Right cardiac atrium (tissue), 5 donors: Measurements from ENCODE around the gene FBLN1. TPM values are rescaled to one million over a fixed set of nuclear protein-coding genes. Genes with fewer than 3 reads are reported as not detected.
"Not testable (repeated sequence)": the region's sequence is repeated elsewhere in the genome, so short reads cannot be mapped to it uniquely, and the experiment has no call there.

Source experiments
- ATAC-seq, 2 donors: fragments of 200-7000 bp; cut with Tn5 transposase; one replicate each; pipeline versions ENCODE4 v1.8.0 to v1.9.1; 2020; ENCODE audit warnings: moderate library complexity in 2 of 2, mild to moderate bottlenecking in 1 of 2
- DNase-seq, 3 donors: peaks; one replicate each; pipeline ENCODE4 v3.0.0-alpha.2; 2020
- H3K27ac ChIP-seq: one replicate; pipeline ENCODE4 v1.5.1; 2013; ENCODE audit warnings: mild to moderate bottlenecking, low read length, control low read depth, moderate library complexity
- H3K27me3 ChIP-seq: one replicate; pipeline ENCODE4 v1.6.1; 2013; ENCODE audit not compliant: control insufficient read depth, insufficient read depth
- H3K4me1 ChIP-seq: one replicate; pipeline ENCODE4 v1.6.1; 2013; ENCODE audit warnings: low read length; ENCODE audit not compliant: control insufficient read depth, insufficient read depth
- H3K4me3 ChIP-seq: one replicate; pipeline ENCODE4 v1.5.1; 2013; ENCODE audit warnings: low read length, control low read depth
- H3K9me3 ChIP-seq: one replicate; pipeline ENCODE4 v1.6.1; 2013; ENCODE audit warnings: low read length; ENCODE audit not compliant: control insufficient read depth
- WGBS: extraction: QIAGEN DNeasy Blood & Tissue Kit; methylation state at CpG from one replicate; pipeline ENCODE4 v1.1.7; 2013; 5-methylcytosine and 5-hydroxymethylcytosine counted together
- intact Hi-C, 4 donors: fragments of 100-400 bp; cut with DNase I; formaldehyde crosslinking; loops; one replicate each; pipeline versions ENCODE4 v1.11.0 to v1.14.0; 2022 to 2023
- polyA plus RNA-seq: library from polyadenylated mRNA; stranded (reverse); fragments of 200-250 nt; gene quantifications from one replicate; pipeline ENCODE4 v1.2.3, GENCODE V29; 2013
- total RNA-seq, 4 donors: library from RNA; stranded (reverse); fragmentation: NEBNext Ultra II Directional; extraction: Animal tissue kit (Norgen Biotek cat#: 25700); gene quantifications; one replicate each; pipeline ENCODE4 v1.2.1, GENCODE V29; 2021
- donor health status: healthy with polysubstance abuse.
- donor health status: DM: no; HTN: yes; CAD: no.
- donor health status: DM: no; HTN: no; CAD: no.
- donor health status: DM: no; HTN: yes; CAD: no; lungs with severe emphysema.
- donor health status: DM: yes; HTN: yes; CAD: no.

The FBLN1 gene
- total and polyA plus RNA-seq, 5 donors, result 228 to 456 (median 390) TPM

DNA sequence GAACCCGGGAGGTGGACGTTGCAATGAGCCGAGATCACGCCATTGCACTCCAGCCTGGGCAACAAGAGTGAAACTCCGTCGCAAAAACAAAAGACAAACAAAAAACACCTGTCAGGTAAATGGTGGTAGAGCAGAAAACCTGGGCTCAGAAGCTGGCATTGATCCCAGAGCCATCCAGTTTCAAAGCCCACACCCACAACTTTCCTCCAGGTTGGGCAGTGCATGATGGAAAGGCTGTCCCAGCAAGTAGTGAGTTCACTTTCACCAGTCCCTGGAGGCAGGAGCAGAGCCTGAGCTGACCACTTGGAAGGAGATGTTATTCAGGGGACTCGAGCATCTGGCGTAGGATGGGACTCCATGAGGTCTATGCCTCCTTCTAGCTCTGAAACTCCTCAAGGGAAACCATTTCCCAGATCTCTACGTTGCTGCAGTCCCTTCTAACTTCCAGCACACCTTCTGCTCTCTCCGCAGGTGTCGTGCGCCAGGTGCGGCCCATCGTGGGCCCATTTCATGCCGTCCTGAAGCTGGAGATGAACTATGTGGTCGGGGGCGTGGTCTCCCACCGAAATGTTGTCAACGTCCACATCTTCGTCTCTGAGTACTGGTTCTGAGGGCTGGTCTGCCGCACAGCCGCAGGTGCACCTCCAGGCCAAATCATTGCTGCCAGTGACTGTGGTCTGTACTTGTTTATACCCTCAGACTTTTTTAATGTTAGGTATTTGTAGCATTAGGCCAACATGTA lies 97.3 kb downstream of the FBLN1 start:
- ATAC-seq, result no peak
- no peak for DNase-seq
- no peaks in the 10 kb centered on the region for H3K9me3 ChIP-seq
- no peaks in the 10 kb centered on the region for H3K4me1 ChIP-seq
- H3K27me3 ChIP-seq, result no peaks in the 10 kb centered on the region
- H3K4me3 ChIP-seq, result no peak overlapping the region
- intact Hi-C loops, result no loop called here
- H3K27ac ChIP-seq, result no peak overlapping the region
- 95% methylated on average over 22 of the region's 22 CpGs for WGBS

DNA sequence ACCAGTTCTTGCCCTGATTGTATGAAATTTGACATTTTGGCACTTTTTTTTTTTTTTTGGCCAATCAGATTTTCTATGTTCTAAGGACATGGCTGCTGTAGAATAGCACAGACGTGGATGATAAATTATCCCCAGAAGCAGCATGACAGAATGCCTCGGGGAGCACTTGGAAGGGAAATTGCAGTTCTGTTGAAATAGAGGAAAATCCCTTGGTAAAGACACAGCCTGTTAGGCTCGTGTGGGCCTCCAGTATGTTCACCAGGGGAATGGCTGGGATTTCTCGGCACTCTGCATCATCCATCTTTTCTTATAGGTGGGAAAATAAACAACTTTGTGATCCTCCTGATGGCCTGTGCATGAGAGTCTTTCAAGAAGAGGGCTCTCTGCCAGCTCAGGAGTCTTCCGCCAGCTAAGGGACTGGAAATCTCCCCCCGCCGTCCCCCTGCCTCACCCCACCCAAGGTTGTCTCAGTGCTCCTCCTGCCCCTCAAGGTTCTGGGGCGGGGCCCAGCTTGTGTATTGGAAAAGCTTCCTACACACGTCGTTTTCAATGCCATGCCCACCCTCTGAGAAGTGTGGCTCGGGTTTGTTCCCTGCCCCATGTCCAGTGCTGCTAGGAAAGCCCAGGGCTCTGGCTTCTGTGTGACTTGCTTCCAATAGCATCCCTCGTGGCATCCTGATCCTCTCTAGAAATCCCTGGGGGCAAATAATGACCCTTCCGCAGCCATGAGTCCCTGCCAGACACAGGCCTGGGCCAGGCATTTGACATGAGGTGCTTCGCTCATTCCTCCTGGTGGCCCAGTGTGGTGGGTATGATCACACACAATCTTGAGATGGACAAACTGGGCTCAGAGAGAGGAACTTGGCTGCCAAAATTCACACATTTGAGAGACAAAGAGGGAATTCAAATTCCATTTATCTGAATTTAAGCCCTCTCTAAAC lies 98.4 kb downstream of the FBLN1 start:
- intact Hi-C loops, result no loop called here
- DNase-seq, result no peak
- WGBS, result 74% methylated on average over 14 of the region's 14 CpGs
- Histone ChIP-seq H3K4me1 (no peaks in the 10 kb centered on the region), H3K9me3 (no peaks in the 10 kb centered on the region), H3K27me3 (no peaks in the 10 kb centered on the region), H3K27ac (no peak overlapping the region), H3K4me3 (no peak overlapping the region)
- ATAC-seq, result no peak

DNA sequence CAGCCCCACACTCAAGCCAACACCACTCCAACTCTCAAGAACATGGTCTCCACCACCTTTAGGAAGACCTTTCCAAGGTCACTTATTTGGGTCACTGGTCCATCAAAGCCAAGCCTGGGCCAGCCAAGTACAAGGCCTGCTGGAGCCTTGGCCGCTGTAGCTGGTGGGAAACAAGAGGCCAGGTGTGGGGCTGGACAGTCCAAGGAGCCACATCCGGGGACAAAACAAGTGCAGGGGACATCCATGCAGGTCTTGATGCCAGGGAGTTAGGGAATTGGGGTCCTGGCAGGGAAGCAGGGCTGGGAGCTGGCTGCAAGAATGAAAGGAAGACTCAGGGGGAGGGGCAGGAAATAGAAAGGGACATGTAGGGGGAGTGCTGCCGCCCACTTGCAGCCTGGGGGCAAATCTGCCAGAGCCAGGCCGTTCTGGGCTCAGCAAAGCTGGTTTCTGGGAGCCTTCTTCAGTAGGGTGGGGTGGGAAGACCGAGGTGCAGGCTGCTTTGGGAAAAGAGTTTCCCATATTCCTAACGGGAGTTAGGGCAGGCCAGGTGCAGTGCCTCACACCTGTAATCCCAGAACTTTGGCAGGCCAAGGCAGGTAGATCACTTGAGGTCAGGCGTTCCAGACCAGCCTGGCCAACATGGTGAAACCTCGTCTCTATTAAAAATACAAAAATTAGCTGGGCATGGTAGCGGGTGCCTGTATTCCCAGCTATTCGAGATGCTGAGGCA lies 99.5 kb downstream of the FBLN1 start:
- WGBS, result 85% methylated on average over 10 of the region's 10 CpGs
- no peak for ATAC-seq
- DNase-seq, result no peak
- intact Hi-C loops, result no loop called here
- H3K4me1 ChIP-seq, result no peaks in the 10 kb centered on the region
- no peaks in the 10 kb centered on the region for H3K27me3 ChIP-seq
- H3K27ac ChIP-seq, result no peak overlapping the region
- H3K9me3 ChIP-seq, result no peaks in the 10 kb centered on the region
- no peak overlapping the region for H3K4me3 ChIP-seq

DNA sequence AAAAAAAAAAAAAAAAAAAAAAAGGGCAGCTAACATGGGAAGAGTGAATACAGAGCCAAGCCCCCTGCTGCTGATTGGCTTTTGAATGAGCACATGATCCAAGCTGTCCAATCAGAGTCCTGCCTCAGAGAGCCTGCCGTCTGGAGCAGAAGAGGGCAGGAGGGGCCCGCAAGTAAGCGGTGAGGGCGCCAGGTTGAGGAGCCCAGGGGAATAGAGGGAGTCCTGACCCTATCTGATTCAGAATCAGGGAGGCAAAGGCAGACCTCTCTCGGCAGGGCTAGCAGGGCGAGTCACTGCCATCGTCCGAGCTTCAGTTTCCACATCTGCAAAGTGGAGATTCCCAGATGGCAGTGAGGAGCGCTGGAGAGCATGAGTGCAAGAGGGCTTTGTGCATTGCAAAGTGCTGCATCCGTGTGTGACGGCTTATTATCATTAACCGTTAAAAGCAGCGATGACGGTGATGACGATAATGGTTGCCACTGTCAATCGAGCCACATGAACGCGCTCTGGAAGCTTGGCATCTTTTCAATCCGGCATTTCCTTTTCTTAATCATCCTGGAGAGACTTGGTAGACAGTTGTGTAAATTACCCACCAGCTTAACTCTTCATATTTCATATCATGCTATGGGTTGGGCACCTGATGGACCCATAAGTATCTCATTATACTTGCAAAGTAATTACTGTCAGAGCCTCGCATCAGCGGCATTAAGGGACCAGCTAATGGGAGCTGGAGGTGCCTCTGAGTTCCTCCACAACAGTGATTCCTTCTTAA lies 100.3 kb downstream of the FBLN1 start:
- intact Hi-C loops, result no loop called here
- no peaks in the 10 kb centered on the region for H3K27me3 ChIP-seq
- 82% methylated on average over 21 of the region's 21 CpGs for WGBS
- DNase-seq (peak in 1 of 3 donors; percentile 3), ATAC-seq (peak in 1 of 2 donors; percentile 21)
- no peaks in the 10 kb centered on the region for H3K9me3 ChIP-seq
- H3K4me3 ChIP-seq, result no peak overlapping the region
- no peak overlapping the region for H3K27ac ChIP-seq
- H3K4me1 ChIP-seq, result no peaks in the 10 kb centered on the region

DNA sequence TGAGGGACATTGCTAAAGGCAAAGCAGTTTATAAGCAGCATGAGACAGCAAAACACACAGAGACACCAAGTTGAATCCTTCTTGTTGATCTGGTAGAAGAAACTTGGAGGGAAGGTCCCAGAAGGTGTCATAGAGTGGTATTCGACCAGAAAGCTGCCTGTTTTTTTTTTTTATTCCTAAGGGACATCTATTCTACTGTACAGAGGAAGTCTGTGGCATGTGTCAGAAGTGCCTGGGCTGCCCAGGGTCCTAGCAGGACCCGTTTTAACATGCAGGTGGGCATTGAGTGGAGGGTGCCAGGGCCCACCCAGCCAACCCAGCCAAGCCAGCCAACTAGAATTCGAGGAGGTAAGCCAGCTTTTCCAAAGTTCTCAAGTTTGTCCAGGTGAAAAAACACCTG lies 100.9 kb downstream of the FBLN1 start:
- no peaks in the 10 kb centered on the region for H3K27me3 ChIP-seq
- DNase-seq (no peak), ATAC-seq (no peak)
- no peak overlapping the region for H3K4me3 ChIP-seq
- H3K4me1 ChIP-seq, result no peaks in the 10 kb centered on the region
- intact Hi-C loops, result no loop called here
- H3K27ac ChIP-seq, result no peak overlapping the region
- 56% methylated on average over 3 of the region's 3 CpGs for WGBS
- H3K9me3 ChIP-seq, result no peaks in the 10 kb centered on the region

DNA sequence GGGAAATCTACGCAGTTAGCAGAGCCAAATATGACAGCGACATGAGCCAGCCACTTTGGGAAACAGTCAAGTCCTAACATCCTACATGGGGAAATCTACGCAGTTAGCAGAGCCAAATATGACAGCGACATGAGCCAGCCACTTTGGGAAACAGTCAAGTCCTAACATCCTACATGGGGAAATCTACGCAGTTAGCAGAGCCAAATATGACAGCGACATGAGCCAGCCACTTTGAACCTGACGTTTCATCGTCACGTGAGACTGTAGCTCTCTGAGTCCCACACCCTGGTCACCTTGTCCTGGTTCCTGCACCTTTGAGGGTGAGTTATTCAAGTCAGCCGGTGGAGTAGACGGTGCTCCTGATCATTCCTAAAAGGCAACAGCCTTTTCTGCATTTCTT lies 105.4 kb downstream of the FBLN1 start:
- DNase-seq, H3K4me1 ChIP-seq, intact Hi-C loops, H3K27me3 ChIP-seq, H3K27ac ChIP-seq, H3K4me3 ChIP-seq, H3K9me3 ChIP-seq: not testable (repeated sequence)
- peak; percentile 58 to 62 for ATAC-seq
- 52% methylated on average over 11 of the region's 11 CpGs for WGBS

DNA sequence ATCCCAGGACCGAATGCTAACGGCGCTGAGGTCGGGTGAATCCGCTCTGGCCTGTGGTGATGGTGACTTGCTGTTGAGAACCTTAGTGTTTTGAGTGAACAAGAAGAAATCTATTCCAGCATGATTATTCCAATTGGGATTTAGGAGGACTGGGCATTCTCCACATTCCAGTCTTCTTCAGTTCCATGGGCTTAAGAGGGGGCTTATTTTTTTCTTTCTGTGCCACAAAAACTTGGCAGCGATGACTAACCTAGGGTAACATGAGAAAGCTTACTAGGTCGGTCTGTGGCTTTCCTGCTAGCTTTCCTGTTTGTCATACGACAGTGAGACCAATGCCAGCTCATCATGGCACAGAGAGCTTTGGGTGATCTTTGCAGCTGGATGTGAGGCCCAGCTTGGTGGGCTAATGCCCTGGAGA lies 106.1 kb downstream of the FBLN1 start:
- H3K9me3 ChIP-seq, result no peaks in the 10 kb centered on the region
- H3K4me1 ChIP-seq, result no peaks in the 10 kb centered on the region
- WGBS, result 70% methylated on average over 8 of the region's 8 CpGs
- no peak for ATAC-seq
- H3K27me3 ChIP-seq, result no peaks in the 10 kb centered on the region
- no peak overlapping the region for H3K27ac ChIP-seq
- no peak overlapping the region for H3K4me3 ChIP-seq
- intact Hi-C loops, result no loop called here
- DNase-seq, result no peak

DNA sequence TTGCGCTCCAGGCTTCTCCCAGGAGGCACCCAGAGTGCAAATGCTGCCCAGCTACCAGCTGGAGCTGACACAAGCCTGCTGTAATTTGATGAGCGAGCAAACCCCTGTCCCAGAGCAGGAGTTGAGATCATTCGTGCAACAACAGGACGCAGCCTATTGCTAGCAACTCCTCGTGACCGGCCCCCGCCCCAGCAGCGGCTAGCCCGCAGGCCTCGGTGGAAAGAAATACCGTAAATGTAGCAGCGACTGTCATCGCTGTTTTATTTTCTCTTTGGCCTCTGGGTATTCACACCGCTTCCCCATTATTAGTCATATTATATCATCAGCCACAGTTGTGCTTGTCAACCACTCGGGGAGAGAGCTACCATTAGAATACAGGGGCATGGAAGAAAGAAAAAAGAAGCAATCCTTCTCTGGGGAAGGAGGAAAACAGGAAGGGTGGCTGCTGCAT lies 109.8 kb downstream of the FBLN1 start:
- intact Hi-C loops, result no loop called here
- ATAC-seq, result peak; percentile 77 to 78
- peak; percentile 73 to 85 (median 83) for DNase-seq
- no peaks in the 10 kb centered on the region for H3K27me3 ChIP-seq
- no peak overlapping the region for H3K4me3 ChIP-seq
- WGBS, result 38% methylated on average over 15 of the region's 15 CpGs
- no peaks in the 10 kb centered on the region for H3K9me3 ChIP-seq
- H3K4me1 ChIP-seq, result no peaks in the 10 kb centered on the region
- no peak overlapping the region for H3K27ac ChIP-seq

DNA sequence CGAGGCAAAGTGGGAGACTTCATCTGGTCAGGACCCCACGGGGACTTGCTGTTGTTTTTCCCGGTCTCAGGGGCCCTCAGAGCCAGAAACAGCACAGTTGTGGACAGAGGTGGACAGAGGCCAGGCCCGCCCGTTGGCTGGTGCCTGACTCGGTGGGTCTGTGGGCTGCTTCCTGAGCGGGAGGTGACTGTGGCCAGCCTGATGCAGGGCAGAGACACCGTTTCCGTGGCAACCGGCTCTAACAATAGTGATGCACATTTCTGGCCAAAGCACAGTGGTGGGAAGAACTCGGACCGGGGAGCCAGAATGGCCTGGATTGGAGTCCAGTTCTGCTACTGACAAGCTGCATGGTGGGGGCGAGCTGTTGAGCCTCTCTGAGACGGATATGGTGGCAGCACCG lies 110.3 kb downstream of the FBLN1 start:
- ATAC-seq (peak; percentile 13 to 29), DNase-seq (peak in 2 of 3 donors; percentile 26 to 69)
- intact Hi-C loops, result no loop called here
- Histone ChIP-seq H3K27me3 (no peaks in the 10 kb centered on the region), H3K4me3 (no peak overlapping the region), H3K4me1 (no peaks in the 10 kb centered on the region), H3K9me3 (no peaks in the 10 kb centered on the region), H3K27ac (no peak overlapping the region)
- 61% methylated on average over 15 of the region's 15 CpGs for WGBS

DNA sequence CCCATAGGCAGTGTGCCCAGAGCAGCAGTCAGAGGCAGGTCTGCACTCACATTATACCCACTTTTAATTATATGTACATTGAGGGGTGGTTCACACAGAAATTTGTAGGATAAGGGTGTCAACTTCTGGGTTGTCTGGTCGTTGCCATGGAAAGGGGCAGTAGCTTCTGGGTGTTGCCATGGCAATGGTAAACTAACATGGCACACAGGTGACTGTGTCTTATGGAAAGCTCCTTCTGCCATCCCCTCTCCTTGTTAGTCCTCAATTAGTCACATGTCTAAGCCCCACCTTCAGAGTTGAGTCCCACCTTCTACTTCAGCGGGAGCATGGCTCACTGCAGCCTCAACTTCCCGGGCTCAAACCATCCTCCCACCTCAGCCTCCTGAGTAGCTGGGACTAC lies 112.7 kb downstream of the FBLN1 start:
- no peaks in the 10 kb centered on the region for H3K9me3 ChIP-seq
- H3K27ac ChIP-seq, result no peak overlapping the region
- intact Hi-C loops, result no loop called here
- WGBS, result 68% methylated on average over 3 of the region's 3 CpGs
- H3K4me1 ChIP-seq, result no peaks in the 10 kb centered on the region
- no peak overlapping the region for H3K4me3 ChIP-seq
- no peak for DNase-seq
- H3K27me3 ChIP-seq, result no peaks in the 10 kb centered on the region
- ATAC-seq, result no peak
